SU-DHL-6 (cell line): ENCODE results near the gene LSP1.
A peak's percentile ranks its signal among the peaks of the same experiment; 100 is the strongest.
"Not testable (repeated sequence)": the region's sequence is repeated elsewhere in the genome, so short reads cannot be mapped to it uniquely, and the experiment has no call there.

Experiments used
- H2AFZ ChIP-seq: fragments of 200-600 bp; sonication (generic); 2 replicates; pipeline ENCODE4 v1.6.1; 2014; ENCODE audit warnings: low read depth, mild to moderate bottlenecking, moderate library complexity, mixed read lengths, antibody characterized with exemption, low read length; ENCODE audit not compliant: severe bottlenecking
- H3F3A ChIP-seq: fragments of 200-600 bp; shearing (Covaris generic); 2 replicates; pipeline ENCODE4 v1.6.0; 2016; ENCODE audit warnings: antibody characterized with exemption, mild to moderate bottlenecking; ENCODE audit not compliant: insufficient read depth
- H3K27ac ChIP-seq: fragments of 200-600 bp; sonication (generic); 2 replicates; pipeline ENCODE4 v1.5.1; 2016; ENCODE audit warnings: low read depth, mild to moderate bottlenecking, low read length, moderate library complexity, mixed read lengths
- H3K27me3 ChIP-seq: fragments of 200-600 bp; sonication (generic), shearing (Covaris generic); 2 replicates; pipeline ENCODE4 v1.6.0; 2014; ENCODE audit warnings: mild to moderate bottlenecking, low read length
- H3K36me3 ChIP-seq: fragments of 200-600 bp; sonication (generic); 2 replicates; pipeline ENCODE4 v1.6.1; 2014; ENCODE audit warnings: mild to moderate bottlenecking, low read length, mixed read lengths
- H3K4me2 ChIP-seq: fragments of 300-600, 200-600 bp; shearing (Covaris generic), sonication (generic); 2 replicates; pipeline ENCODE4 v1.6.0; 2014; ENCODE audit warnings: low read length, low read depth, mild to moderate bottlenecking; ENCODE audit not compliant: poor library complexity, severe bottlenecking
- H3K4me3 ChIP-seq: fragments of 200-600 bp; sonication (generic); 2 replicates; pipeline ENCODE4 v1.5.1; 2014; ENCODE audit warnings: antibody characterized with exemption, low read length, mild to moderate bottlenecking, mixed read lengths; ENCODE audit not compliant: insufficient read depth, poor library complexity, severe bottlenecking
- H3K79me2 ChIP-seq: fragments of 200-600 bp; sonication (generic); 2 replicates; pipeline ENCODE4 v1.6.1; 2014; ENCODE audit warnings: mild to moderate bottlenecking, low read length, moderate library complexity; ENCODE audit not compliant: insufficient read depth
- H3K9ac ChIP-seq: fragments of 200-600 bp; sonication (generic); 2 replicates; pipeline ENCODE4 v1.7.0; 2014; ENCODE audit warnings: mild to moderate bottlenecking, low read length
- H3K9me2 ChIP-seq: fragments of 200-600 bp; sonication (generic); replicated peaks from 2 replicates; pipeline ENCODE4 v1.6.1; 2014; ENCODE audit warnings: low read length; ENCODE audit not compliant: insufficient read depth
- H3K9me3 ChIP-seq: fragments of 200-600 bp; sonication (generic); 2 replicates; pipeline ENCODE4 v1.6.1; 2014; ENCODE audit warnings: low read length, mixed read lengths; ENCODE audit not compliant: insufficient read depth
- H4K20me1 ChIP-seq: fragments of 200-600 bp; sonication (generic); 2 replicates; pipeline ENCODE4 v1.6.1; 2014; ENCODE audit warnings: low read depth, mild to moderate bottlenecking, antibody characterized with exemption, low read length, moderate library complexity, mixed read lengths
- EZH2phosphoT487 ChIP-seq: fragments of 200-600 bp; sonication (generic), shearing (Covaris generic); conservative IDR thresholded peaks from 2 replicates; pipeline ENCODE4 v1.6.1; 2018; ENCODE audit warnings: mild to moderate bottlenecking, antibody characterized with exemption, low read length, moderate library complexity, mixed read lengths
- TF ChIP-seq, protein P1 (sequence below): fragments of 200-600 bp; sonication (generic); IDR thresholded peaks from one replicate; pipeline ENCODE4 v1.5.1; 2017; ENCODE audit warnings: antibody characterized with exemption, mild to moderate bottlenecking, low read length, moderate library complexity; ENCODE audit not compliant: insufficient read depth, poor library complexity, severe bottlenecking

Gene LSP1

DNA sequence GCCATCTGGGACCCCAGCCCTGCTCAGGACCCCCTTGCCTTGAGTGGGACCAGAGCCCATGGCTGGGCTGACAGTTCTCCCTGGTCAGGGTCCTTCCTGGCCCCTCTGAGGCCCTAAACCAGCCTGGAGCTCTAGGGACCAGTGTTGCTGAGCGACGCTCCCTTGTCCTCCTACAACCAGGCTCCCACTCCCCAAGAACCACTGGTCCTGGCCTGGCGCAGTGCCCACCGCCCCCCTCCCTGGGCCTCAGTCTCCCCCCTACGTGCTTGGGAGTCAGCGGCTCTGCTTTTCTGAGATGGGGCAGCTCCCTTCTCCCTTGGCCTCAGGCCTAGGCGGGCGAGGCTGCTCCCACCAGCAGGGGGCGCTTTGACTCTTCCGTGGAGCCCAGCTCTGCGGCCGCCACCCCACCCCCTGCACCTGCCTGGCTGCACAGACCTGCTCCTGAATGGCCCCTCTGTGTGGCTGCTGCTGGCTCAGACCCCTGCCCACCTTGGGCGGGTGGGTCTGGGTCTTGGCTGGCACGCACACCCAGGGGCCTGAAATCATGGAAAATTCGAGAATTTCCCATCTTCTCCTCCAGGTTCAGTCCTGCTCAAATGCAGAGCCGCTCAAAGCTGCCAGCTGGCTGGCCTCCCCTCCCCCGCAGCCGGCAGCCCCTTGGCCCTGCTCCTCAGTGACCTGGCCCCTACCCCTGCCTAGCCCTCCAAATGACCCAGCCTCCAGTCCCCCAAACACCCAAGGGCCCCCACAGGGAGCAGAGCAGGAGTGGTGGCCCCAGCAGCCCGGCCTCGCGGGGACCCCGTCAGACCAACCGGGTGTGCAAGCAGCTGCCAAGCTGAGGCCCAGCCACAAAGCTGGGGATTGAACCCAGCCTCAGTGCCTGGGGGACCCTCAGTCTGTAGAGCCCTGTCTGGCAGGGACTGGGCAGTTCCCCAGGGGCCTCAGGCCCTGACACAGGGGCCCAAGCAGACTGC is 29.7 kb downstream of the LSP1 start:
- Histone ChIP-seq H2AFZ (no peak overlapping the region), H3K9ac (no peak overlapping the region), H3K4me2 (no peak overlapping the region), H3F3A (no peaks in the 10 kb centered on the region), H3K27me3 (no peaks in the 10 kb centered on the region), H3K27ac (no peak overlapping the region), H3K9me3 (no peaks in the 10 kb centered on the region), H3K79me2 (no peaks in the 10 kb centered on the region), H3K4me3 (no peak overlapping the region), H3K36me3 (peaks cover 15% of the 10 kb centered on the region), H4K20me1 (no peaks in the 10 kb centered on the region; the same call in 1 of the 2 replicates), H3K9me2 (no peaks in the 10 kb centered on the region)
- TF ChIP-seq, protein P1, sequence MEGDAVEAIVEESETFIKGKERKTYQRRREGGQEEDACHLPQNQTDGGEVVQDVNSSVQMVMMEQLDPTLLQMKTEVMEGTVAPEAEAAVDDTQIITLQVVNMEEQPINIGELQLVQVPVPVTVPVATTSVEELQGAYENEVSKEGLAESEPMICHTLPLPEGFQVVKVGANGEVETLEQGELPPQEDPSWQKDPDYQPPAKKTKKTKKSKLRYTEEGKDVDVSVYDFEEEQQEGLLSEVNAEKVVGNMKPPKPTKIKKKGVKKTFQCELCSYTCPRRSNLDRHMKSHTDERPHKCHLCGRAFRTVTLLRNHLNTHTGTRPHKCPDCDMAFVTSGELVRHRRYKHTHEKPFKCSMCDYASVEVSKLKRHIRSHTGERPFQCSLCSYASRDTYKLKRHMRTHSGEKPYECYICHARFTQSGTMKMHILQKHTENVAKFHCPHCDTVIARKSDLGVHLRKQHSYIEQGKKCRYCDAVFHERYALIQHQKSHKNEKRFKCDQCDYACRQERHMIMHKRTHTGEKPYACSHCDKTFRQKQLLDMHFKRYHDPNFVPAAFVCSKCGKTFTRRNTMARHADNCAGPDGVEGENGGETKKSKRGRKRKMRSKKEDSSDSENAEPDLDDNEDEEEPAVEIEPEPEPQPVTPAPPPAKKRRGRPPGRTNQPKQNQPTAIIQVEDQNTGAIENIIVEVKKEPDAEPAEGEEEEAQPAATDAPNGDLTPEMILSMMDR, result peak; percentile 96
- TF ChIP-seq EZH2phosphoT487, result no peak

DNA sequence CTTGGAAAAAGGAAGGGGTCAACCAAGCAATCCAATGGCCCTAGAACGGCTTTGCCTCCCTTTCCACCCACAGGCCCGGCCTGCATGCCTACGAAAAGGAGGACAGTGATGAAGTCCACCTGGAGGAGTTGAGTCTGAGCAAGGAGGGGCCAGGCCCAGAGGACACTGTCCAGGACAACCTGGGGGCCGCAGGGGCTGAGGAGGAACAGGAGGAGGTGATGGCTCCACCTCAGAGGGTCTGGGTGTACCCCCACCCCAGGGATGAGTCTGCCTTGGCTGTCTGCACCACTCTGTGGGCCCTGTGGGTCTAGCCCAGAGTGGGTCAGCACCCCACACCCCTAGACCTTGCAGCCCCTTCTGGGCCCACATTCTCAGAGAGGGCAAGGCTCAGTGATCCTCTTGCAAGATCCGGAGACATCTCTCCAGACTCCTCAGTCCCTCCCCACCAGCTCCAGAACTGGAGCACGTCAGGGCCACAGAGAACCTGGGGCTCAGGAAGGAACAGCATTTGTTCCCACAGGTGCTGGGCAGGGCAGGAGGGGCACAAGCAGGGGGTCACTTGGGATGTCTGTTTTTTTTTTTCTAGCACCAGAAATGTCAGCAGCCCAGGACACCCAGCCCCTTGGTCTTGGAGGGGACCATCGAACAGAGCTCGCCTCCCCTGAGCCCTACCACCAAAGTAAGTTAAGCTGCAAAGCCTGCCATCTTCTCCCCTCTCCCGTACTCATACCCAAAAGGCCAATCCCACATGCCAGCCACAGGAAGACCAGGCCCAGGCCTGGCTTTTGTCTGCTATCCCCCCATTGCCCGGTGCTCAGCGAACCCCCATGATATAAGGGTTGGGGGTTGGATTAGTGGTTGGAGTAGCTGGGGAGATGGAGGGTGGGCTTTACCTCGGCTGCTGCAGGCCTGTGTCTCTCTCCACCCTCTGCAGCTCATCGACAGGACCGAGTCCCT is 30.7 kb downstream of the LSP1 start:
- H3K79me2 ChIP-seq, result no peaks in the 10 kb centered on the region
- no peaks in the 10 kb centered on the region for H3K9me2 ChIP-seq
- TF ChIP-seq, protein P1, result no peak
- no peak for TF ChIP-seq EZH2phosphoT487
- H3K9me3 ChIP-seq, result no peaks in the 10 kb centered on the region
- H3K27me3 ChIP-seq, result no peaks in the 10 kb centered on the region
- H2AFZ ChIP-seq, result no peak overlapping the region
- H4K20me1 ChIP-seq, result no peaks in the 10 kb centered on the region; the same call in 1 of the 2 replicates
- H3K4me2 ChIP-seq, result no peak overlapping the region
- no peak overlapping the region for H3K9ac ChIP-seq
- H3K4me3 ChIP-seq, result no peak overlapping the region
- no peaks in the 10 kb centered on the region for H3F3A ChIP-seq
- H3K36me3 ChIP-seq, result peaks cover 15% of the 10 kb centered on the region
- H3K27ac ChIP-seq, result no peak overlapping the region

DNA sequence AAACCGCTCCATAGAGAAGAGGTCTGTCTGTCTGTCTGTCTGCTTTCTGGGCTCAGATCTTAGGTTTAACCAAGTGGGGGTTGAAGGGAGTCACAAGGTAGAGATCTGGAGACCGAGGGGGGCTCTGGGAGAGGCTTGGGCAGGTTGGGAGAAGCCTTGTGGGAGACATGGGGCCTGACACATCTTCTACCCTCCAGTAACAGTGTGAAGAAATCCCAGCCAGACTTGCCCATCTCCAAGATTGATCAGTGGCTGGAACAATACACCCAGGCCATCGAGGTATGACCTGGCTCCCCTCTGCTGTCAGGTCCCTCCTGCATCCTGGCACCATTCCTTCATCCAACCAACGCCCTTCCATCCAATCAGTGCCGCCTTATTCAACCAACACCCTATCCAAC is 31.4 kb downstream of the LSP1 start:
- Histone ChIP-seq H3K9ac (no peak overlapping the region), H3K27me3 (no peaks in the 10 kb centered on the region), H3K79me2 (no peaks in the 10 kb centered on the region), H3K4me3 (no peak overlapping the region), H3K27ac (no peak overlapping the region), H3K4me2 (no peak overlapping the region), H3K9me3 (no peaks in the 10 kb centered on the region), H4K20me1 (no peaks in the 10 kb centered on the region; the same call in 1 of the 2 replicates), H3K9me2 (no peaks in the 10 kb centered on the region), H2AFZ (no peak overlapping the region), H3K36me3 (peaks cover 15% of the 10 kb centered on the region), H3F3A (no peaks in the 10 kb centered on the region)
- TF ChIP-seq EZH2phosphoT487, result no peak
- TF ChIP-seq, protein P1, result no peak

DNA sequence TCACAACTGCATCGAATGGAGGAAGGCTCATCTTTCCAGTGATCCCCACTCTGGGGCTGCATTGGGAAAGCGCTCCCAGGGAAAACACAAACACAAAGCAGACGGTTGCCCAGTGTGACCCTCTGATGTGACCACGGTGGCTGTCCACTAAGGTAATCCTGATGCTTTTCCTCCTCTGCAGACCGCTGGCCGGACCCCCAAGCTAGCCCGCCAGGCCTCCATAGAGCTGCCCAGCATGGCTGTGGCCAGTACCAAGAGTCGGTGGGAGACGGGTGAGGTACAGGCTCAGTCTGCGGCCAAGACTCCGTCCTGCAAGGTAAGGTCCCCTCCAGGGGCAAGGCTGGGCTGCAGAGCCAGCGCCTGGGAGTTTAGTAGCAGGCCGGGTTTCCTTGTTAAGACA is 33.7 kb downstream of the LSP1 start:
- not testable (repeated sequence) for H3K9me3 ChIP-seq, H2AFZ ChIP-seq, H3K4me3 ChIP-seq, H3K79me2 ChIP-seq, H3F3A ChIP-seq, H3K4me2 ChIP-seq, H3K9ac ChIP-seq, H3K27me3 ChIP-seq, H3K9me2 ChIP-seq, H3K27ac ChIP-seq, H4K20me1 ChIP-seq
- peaks cover 15% of the 10 kb centered on the region for H3K36me3 ChIP-seq
